ENCODE data around the gene KATNIP.

DNA sequence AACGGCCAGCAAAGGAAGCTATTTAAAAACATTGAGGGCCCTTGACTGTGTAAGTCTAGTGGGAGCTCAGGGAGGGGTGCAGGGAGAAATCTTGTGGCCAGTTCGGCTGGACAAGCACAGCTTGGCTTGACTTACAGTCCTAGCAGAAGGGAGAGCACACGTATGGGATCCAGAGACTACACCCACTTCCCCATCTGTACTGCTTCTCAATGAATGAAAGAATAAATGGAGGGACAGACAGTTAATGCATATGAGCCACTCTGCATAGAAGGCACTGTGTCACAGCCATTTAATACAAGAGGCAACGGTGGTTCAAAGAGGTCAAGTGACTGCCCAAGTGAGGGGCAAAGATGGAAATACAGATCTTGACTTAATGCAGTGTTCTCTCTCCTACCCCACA lies 15.7 kb upstream of the KATNIP start:
- TF ChIP-seq CTCF (conservative IDR thresholded peaks at IDR 0.05 in 1 of 2, IDR thresholded peaks at IDR 0.05 in 1 of 2; ENCODE audit: low read depth in 1 of 2, low read length in 2 of 2) (no peak), EZH2 (IDR thresholded peaks at IDR 0.05; ENCODE audit: low read length, missing control alignments) (no peak)

Measured in fibroblast of lung (primary cell).